Neutrophil (primary cell): Measurements from ENCODE around the gene FAT2.

Source experiments
- H3K27ac ChIP-seq: fragments of 200-600 bp; sonication (generic); 2 replicates; pipeline ENCODE4 v1.5.1; 2016; ENCODE audit warnings: mild to moderate bottlenecking, moderate library complexity
- H3K27me3 ChIP-seq: fragments of 200-600 bp; sonication (generic); 2 replicates; pipeline ENCODE4 v1.6.0; 2016; ENCODE audit warnings: mild to moderate bottlenecking
- H3K36me3 ChIP-seq: fragments of 200-600 bp; sonication (generic); 2 replicates; pipeline ENCODE4 v1.5.1; 2017
- H3K4me1 ChIP-seq, 2 experiments: fragments of 200-600 bp in 1 of 2; sonication (generic) in 1 of 2; 1 replicate in 1 of 2; 2 replicates in 1 of 2; pipeline versions ENCODE4 v1.5.1 to v1.6.1; 2013 to 2016; ENCODE audit warnings: low read depth in 1 of 2, low read length in 1 of 2, mild to moderate bottlenecking in 1 of 2, moderate library complexity in 1 of 2; ENCODE audit not compliant: control insufficient read depth in 1 of 2, insufficient read depth in 1 of 2
- H3K4me3 ChIP-seq, 2 experiments: fragments of 200-600 bp in 1 of 2; sonication (generic) in 1 of 2; 1 replicate in 1 of 2; 2 replicates in 1 of 2; pipeline ENCODE4 v1.5.1; 2013 to 2016; ENCODE audit warnings: low read depth in 1 of 2, low read length in 1 of 2, mild to moderate bottlenecking in 1 of 2, moderate library complexity in 1 of 2
- H3K9me3 ChIP-seq: fragments of 200-600 bp; sonication (generic); 2 replicates; pipeline ENCODE4 v1.5.1; 2016
- TF ChIP-seq, protein P1 (sequence below): fragments of 200-600 bp; sonication (generic); IDR thresholded peaks from 2 replicates; pipeline ENCODE4 v1.5.1; 2016; ENCODE audit warnings: antibody characterized with exemption

FAT2 gene

DNA sequence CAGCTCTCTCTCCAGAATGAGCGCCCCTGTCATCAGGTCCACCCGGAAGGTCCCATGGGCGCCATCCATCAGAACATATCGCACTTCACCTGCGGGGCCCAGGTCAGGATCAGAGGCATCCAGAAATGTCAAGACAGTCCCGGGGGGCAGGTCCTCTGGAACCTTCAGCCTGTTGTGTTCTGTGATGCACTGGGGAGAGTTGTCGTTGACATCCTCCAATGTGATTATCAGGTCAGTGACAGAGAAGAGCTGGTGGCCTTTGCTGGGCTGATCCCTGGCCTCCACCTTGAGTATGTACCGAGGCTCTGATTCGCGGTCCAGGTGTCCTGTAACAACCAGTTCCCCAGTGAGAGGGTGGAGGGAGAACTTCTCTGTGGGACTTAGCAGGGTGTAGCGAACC lies 25.2 kb downstream of the FAT2 start:
- TF ChIP-seq, protein P1, sequence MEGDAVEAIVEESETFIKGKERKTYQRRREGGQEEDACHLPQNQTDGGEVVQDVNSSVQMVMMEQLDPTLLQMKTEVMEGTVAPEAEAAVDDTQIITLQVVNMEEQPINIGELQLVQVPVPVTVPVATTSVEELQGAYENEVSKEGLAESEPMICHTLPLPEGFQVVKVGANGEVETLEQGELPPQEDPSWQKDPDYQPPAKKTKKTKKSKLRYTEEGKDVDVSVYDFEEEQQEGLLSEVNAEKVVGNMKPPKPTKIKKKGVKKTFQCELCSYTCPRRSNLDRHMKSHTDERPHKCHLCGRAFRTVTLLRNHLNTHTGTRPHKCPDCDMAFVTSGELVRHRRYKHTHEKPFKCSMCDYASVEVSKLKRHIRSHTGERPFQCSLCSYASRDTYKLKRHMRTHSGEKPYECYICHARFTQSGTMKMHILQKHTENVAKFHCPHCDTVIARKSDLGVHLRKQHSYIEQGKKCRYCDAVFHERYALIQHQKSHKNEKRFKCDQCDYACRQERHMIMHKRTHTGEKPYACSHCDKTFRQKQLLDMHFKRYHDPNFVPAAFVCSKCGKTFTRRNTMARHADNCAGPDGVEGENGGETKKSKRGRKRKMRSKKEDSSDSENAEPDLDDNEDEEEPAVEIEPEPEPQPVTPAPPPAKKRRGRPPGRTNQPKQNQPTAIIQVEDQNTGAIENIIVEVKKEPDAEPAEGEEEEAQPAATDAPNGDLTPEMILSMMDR, result no peak
- no peak overlapping the region for H3K4me3 ChIP-seq
- H3K27ac ChIP-seq, result no peak overlapping the region
- no peaks in the 10 kb centered on the region for H3K36me3 ChIP-seq
- H3K4me1 ChIP-seq, result no peaks in the 10 kb centered on the region
- H3K9me3 ChIP-seq, result no peaks in the 10 kb centered on the region
- no peaks in the 10 kb centered on the region for H3K27me3 ChIP-seq

DNA sequence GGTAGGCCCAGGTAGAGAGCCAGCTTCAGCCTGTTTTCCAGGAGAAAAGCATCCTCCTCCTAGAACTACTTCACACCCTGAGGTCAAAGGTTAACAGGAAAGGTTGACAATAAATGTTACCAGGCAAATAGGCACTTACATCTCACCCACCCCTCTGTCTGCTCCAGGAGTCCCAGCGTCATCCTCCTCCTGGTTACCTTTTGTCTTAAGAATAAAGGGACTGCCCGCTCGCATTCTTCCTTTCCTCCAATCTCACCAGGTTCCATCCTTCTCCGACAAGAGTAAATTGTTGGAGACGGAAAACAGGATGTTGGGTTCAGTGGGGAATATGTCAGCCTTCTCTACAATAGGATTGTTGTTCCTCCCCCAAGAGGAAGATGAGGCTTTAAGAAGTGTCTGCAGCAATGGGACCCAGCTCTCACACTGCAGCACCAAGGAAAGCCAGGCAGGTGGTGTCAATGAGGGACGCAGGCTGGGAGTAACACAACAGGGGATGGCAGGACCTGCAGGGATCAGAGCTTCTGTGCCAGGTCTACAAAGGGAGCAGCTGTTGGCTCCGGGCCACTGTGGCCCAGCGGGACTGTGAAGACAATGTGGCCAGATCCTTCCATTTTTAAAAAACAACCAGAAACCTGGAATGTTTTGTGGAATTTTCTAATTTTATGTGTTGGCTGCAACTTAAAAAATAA lies 29.0 kb downstream of the FAT2 start:
- Histone ChIP-seq H3K27ac (no peak overlapping the region), H3K4me1 (no peaks in the 10 kb centered on the region), H3K4me3 (no peak overlapping the region), H3K9me3 (no peaks in the 10 kb centered on the region), H3K27me3 (peaks cover 11% of the 10 kb centered on the region), H3K36me3 (no peaks in the 10 kb centered on the region)
- TF ChIP-seq, protein P1, result no peak

DNA sequence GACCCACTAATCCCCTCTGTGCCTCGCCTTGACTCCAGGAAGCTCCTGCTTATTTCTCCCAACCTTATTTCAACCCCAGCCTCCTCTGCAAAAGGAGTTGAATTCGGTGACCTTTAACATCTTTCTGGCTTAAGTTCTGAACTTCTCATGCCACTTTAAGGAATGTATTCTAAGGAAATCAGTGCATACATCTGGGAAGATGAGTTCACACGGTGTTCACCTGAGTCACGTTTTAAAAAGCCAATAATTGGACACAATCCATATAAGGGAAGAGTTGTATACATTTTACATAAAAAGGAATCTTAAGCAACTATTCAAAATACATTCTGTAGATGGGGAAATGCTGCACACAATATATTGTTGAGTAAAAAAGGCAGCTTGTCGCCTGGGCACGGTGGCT lies 33.2 kb downstream of the FAT2 start:
- TF ChIP-seq, protein P1, result no peak
- H3K36me3 ChIP-seq, result no peaks in the 10 kb centered on the region
- H3K4me3 ChIP-seq, result no peak overlapping the region
- no peaks in the 10 kb centered on the region for H3K4me1 ChIP-seq
- no peak overlapping the region for H3K27ac ChIP-seq
- H3K9me3 ChIP-seq, result no peaks in the 10 kb centered on the region
- peaks cover 11% of the 10 kb centered on the region for H3K27me3 ChIP-seq

DNA sequence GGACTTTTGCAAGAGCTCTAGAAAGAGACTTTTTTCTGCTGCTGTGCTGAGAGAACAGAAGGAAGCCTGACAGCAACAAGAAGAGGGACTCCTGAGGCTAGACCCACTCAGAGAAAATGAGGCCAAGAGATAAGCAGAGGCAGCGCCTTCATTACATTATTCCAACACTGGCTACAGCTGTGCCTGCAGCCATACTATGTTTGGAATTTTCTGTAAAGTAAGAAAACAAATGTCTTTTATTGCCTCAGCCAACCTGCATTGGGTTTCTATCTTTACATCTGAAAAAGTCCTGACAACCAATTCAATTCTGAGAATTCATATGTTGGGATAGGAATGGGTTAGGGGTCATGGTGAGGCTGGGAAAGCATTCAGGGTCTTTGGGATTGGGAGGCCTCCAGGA lies 33.7 kb downstream of the FAT2 start:
- no peaks in the 10 kb centered on the region for H3K9me3 ChIP-seq
- TF ChIP-seq, protein P1, result no peak
- peaks cover 11% of the 10 kb centered on the region for H3K27me3 ChIP-seq
- no peaks in the 10 kb centered on the region for H3K36me3 ChIP-seq
- no peaks in the 10 kb centered on the region for H3K4me1 ChIP-seq
- H3K27ac ChIP-seq, result no peak overlapping the region
- H3K4me3 ChIP-seq, result no peak overlapping the region

DNA sequence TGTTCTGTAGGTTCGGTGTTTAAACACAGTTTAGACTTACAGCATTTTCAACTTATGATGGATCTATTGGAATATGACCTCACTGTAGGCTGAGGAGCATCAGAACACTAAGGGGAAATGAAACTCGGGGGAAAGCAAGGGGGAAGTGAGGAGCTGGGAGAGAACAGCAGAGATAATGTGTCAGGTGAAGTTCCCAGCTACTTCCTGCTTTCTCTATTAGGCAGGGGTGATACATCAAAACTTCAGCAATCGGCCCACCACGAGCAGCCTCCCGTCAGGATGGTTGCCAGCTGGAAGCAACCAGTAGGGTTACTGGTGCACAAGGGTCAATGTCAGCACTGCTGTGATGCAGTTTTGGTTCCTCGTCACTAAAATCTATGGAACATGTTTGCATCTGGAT lies 34.3 kb downstream of the FAT2 start:
- Histone ChIP-seq H3K9me3 (no peaks in the 10 kb centered on the region), H3K27me3 (peaks cover 11% of the 10 kb centered on the region), H3K4me1 (no peaks in the 10 kb centered on the region), H3K27ac (no peak overlapping the region), H3K36me3 (no peaks in the 10 kb centered on the region), H3K4me3 (no peak overlapping the region)
- TF ChIP-seq, protein P1, result no peak
